Limb (tissue), 2 donors: ENCODE data around the gene LSAMP.

Experiments used
- DNase-seq, 2 donors: peaks; one replicate each; pipeline ENCODE4 v3.0.0-alpha.2; 2016; ENCODE audit errors: extremely low spot score in 2 of 2

LSAMP gene

DNA sequence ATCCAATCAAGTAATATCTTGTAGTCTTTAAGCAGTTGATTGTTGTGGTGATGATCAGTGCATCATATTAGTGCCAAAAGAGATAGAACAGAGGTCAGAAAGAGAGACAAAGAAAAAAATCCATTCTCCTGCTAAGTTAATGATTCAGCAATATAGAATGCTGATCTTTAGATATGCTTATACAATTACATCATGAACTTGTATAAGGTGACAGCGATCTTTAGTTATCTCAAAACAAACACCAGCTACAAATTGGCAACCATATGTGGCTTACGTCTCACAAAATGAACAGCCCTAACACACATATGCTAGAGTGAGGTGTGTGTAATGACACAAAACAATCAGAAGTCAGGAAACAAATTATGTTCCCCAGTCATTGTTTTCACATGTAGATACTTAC lies 12.5 kb downstream of the LSAMP start:
- no peak for DNase-seq

DNA sequence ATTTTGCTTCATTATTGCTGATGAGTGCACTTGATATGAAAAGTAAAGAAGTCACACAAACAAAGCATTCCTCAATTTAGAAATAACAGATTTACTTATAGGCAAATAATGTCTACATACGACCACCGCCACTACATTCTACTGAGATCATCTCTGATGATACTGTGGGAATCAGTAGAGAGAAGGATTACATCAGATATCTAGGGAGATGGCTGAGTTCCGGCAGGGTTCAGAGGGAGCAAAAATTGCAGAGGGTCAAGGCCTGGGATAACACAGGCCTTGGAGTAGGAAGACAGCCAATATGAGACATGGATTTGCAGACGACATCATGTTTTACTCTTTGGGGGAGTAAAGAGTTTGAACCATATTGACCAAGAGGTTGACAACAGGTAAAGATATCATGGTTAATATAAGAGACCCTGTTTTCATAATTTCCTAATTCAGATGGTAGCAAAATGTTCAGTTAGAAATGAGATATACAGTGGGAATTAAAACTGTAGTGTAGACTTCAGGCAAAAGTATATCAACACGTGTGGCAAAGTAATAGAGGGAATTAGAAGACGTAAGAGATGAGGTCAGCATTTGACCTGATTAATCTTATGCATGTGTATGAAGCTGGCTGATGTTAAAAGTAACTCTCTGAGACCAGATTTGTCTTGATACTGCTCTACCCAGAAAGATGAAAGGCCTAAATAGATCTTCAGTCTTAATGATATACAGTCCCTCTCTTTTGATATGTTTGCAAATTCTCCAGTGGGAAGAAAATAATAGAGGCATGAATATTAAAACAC lies 15.6 kb downstream of the LSAMP start:
- DNase-seq, result no peak

DNA sequence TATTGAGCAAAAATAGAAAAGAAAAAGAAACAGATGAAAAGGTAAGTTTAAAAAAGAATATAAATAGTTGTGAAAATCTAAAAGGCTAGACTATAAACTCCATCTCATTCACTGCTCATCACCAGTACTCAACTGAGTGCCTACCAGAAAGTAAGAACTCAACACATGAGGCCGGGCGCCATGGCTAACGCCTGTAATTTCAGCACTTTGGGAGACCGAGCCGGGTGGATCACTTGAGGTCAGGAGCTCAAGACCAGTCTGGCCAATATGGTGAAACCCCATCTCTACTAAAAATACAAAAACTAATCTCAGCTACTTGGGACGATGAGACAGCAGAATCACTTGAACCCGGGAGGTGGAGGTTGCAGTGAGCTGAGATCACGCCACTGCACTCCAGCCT lies 19.3 kb downstream of the LSAMP start:
- DNase-seq, result no peak

DNA sequence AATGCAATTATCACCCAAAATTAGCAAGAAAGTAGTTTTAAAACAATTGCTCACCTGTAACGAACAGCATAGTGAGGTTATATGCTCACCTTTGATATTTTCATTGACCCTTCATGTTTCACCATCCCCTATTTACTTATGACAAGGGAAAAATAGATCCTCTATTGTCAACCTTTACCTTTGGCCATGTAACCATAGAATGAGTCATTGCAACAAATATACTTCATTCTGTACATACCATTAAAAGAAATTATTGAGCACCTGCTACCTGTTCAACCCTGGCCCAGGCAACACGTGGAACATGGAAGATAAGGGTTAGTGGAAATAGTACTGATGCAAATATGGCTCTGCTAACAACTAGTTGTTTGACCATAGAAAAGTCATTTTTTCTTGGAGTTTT lies 20.2 kb downstream of the LSAMP start:
- DNase-seq, result no peak

DNA sequence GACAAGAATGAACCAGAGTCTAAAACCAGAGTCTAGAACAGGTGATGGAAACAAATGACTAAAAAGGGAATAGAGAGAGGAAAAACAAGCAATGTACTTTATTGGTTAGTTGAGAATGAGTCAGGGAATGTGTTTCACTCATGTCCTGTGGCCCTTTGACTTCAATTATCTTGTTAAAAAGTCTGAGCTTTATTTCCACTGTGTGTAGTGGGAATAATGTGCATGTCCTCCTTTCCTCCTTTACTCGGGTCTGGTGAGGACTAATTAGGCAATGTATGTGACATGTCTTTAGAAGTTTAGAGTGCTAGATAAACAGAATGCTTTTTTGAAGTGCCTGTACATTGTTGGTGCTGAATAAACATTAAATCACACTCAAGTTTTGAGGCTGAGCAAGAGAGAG lies 21.3 kb downstream of the LSAMP start:
- no peak for DNase-seq

DNA sequence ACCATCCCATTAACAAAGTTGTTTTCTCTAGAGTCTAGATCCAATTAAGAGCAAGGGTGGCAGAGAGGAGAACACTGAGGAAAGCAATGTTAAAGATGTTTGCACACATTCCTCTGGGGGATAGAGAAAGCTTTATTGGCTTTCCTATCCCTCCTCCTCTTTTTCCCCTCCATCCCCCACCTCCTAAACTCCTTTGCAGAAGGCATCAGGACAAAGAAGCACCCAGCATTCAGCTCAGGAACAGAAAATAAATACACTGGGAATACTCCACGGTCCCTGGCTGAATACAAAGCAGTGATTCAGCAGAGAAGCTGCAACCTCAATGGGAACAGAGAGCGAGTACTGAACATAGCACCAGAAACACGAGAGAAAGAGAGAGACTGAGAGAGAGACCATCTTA lies 21.9 kb downstream of the LSAMP start:
- no peak for DNase-seq

DNA sequence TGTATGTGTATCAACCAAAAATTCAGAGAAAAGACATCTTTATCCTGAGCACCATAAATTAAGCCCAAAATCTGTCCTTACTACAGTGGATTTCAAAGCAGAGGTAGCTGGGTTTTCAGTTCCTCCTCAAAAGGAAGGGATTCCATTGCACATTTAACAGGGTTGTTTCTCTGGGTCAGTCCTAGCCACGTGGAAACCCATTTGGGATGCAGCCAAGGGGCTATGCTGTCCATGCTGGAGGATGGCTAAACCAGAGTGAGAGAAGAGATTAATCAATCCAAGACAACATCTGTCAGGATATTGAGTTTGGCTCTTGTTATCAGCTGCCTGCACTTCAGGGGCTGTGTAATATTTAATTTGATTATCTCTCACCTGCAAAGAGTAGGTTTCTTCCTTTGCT lies 28.1 kb downstream of the LSAMP start:
- no peak for DNase-seq

DNA sequence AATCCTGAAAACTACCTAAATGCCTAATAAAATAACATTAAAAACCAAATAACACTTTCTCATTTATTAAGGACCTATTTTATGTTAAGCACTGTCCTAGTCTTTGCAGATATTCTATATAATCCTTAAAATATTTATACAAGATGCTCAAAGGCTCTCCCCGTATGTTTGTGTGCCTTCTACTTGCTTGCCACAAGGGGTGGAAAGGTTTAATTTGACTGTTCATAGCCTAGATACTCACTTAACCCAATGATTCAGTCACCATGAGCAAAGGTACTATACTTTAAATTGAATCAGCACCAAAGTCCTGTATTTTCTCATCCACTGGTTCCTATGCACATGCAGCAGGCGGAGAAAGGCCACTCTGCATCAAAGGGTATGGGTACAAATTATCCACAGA lies 32.0 kb downstream of the LSAMP start:
- no peak for DNase-seq

DNA sequence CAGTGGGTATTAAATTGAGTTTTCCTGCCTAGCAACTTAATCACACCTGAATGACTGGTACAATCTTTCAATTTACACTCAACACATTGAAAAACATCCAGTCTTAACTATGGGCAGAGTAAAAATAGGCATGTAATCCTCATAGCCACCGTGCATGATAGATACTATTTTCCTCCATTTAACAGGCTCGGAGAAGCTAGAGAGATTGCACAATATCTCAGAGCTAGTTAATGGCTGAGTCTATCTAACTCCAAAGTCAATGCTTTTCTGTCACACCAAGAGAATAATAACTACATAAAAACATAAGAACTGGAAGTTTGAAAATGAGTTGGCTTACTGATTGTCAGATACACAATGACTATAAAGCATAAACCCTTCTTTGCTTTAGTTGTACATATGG lies 36.8 kb downstream of the LSAMP start:
- no peak for DNase-seq

DNA sequence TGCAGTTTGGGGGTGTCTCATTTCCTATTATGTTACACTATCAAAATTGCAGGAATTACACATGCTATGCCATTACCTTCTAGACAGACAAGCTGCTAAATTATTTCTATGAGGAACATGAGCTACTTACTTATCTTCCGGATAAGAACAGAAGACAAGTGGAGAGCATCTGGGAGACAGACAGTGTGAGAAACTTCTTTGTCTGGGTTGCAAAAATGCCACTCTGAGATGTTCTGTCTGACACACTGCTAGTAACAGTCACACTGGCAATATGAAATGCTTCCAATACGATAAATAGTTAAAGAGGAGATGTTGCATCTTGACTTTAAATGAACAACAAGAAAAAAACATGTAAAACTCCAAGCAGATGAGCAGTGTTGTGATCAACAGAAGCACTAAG lies 40.1 kb downstream of the LSAMP start:
- no peak for DNase-seq

DNA sequence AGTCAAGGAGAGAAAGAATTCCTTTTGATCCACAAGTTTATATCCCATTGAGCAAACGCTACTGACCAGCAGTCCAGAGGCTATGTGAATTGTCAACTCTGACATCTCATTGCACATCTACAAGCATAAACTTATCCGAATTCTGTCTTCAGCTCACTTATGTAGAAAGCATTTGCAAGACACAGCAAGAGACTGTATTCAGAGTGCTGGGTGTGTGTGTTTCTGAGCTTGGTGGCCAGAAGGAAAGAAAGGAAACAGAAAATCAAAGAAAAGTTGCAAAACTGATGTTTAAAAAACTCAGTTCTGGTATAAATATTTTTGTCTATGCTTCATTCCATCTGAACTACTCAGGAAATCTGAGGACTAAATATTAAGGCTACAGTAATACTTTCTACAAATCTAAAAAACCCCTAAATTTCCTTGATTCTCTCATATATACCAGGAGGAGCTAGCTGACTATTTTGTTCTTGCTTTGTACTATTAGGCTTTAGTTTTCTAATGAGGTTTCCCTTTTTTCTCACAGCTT lies 45.5 kb downstream of the LSAMP start:
- DNase-seq, result no peak

DNA sequence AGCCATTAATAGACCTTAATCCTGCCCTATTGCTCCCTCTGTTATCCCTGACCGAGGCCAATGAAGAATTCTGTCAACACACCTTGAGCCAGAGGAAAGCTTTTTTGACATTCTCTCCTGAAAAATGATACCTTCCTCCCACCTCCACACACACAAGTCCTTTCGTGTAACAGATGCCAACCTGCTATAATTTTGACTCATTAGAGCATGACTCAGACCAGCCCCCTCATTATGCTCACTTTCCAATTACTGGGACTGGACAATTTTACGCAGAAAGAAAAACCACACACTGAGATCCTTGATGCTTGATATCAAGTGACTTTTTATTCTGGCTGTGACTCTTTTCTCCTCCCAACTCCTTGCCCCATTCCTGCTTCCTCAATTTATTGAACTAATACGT lies 50.9 kb downstream of the LSAMP start:
- no peak for DNase-seq

DNA sequence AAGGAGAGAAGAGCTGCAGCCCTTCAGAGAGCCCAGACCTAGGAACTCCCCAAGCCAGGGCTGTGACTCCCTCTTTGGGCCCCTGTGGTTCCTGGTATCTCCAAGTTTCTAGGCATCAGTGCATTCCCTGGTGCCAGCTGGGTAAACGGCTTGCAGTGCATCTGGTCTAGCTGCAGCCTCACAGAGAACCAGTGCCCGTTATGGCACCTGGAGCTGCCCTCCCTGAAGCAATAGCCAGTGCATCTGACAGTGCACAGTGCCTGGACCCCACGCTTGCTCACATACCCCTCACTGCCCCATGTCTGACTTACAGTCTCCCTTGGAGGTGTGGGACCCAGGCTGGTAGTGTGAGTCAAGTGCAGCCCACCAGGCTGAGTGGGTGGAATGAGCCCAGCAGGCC lies 52.1 kb downstream of the LSAMP start:
- DNase-seq, result no peak

DNA sequence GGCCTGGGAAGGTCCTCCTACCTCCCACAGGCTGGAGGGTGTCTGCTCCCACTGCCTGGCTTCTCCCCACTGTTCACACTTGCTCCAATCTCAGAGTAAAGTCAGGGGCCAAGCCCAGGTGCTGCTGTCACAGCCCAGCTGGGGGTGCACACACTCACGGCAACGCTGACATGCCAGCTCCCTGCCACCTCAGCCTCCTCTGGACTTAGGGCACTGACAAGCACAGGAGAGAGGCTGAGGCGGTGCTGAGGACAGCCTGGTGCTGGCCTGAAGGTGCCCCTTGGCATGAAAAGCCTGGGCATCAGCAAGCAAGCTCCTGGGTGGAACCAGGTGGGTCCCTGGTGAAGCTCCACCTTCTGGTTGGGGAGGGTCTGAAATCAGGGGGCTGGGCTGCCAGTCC lies 53.0 kb downstream of the LSAMP start:
- DNase-seq, result no peak

DNA sequence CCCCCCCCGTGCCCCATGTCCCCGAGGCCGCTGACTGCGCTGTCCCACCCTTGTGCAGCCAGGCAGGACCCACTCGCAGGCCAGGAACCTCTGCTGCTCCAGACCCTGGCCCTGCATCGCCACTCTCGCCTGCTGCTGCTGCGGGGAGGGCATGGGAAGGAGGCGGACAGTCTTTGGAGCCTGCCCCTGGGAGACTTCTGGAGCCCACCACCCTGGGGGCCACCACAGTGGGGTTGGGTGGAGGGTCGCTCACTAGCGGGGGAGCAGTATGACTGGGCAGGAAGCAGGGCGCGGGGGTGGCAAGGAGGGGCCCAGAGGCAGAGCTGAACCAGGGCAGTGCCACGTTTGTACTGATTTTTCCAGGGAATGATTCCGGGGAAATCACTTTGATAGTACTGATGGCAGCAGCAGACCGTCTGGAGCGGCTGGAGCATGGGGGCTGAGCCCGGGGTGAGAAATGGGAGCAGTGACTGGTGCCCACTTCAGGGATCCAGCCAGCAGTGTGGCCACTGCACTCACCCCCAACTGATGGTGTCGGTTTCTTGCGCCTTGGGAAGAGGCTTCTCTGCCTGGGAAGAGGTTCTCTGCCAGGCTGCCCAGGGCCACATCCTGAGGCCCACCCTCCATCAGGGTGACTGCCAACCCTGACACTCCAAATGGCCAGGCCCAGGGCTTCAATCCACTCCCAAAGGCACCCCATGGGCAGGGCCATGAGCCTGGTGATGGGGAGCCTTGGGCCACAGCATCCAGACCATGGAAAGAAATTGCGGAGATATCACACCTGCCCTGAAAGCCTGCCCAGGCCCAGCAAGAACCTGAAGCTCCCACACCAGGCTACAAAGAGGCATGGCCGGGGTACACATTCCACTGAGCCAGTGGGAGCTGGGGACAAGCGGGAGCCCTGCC lies 53.7 kb downstream of the LSAMP start:
- DNase-seq, result no peak

DNA sequence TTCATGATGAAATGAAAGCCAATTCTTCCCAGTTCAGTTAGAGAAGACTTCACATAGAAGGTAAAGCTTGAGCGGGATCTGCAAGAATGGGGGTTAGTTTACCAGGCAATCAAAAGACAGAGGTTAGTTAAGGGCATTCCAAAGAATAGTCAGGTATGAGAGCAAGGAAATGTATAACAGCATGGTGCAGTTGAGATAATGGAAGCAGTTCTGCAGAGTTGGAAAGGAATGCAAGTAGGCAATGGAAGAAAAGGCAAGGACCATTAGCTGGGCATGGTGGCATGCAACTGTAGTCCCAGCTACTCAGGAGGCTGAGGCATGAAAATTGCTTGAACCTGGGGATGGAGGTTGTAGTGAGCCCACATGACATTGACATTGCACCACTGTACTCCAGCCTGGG lies 55.0 kb downstream of the LSAMP start:
- no peak for DNase-seq

DNA sequence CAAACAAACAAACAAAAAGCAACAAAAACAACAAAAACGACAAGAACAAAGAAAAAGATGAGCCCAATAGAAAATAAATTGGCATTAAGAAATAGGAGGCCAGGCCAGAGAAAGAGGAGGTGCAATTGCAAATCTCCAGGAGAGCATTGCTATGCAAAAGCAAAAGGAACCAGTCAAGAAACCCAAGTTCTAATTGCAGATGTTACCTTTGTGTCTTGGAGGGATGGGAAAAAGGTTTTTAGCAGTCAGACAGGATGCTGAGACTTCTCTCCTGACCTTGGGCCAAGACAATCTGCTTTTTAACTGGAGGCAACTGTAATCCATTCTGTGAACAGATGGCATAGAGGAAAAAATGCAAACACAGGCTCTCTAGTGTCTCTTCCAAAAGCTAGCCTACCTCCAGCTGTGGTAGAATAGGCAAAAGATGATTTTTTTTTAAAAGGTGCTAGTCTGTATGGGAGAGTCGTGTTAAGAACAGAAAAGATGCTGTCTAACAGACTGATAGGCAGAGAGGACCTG lies 56.4 kb downstream of the LSAMP start:
- DNase-seq, result no peak

DNA sequence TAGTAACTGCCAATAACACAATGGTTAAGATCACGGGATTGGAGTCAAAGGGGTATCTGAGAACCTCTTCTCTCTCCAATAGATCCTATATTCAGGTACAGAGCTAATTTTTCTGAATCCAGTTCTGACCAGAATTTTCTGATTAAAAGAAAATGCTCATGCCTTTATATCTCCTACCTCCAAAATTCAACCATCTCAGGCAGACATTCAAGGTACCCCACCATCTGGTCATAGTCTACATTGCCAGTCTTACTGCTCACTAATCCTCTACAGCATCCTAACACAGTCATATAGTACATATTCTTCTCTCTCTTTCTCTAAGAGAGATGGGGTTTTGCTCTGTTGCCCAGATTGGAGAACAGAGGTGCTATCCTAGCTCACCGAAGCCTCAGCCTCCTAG lies 59.1 kb downstream of the LSAMP start:
- DNase-seq, result no peak

DNA sequence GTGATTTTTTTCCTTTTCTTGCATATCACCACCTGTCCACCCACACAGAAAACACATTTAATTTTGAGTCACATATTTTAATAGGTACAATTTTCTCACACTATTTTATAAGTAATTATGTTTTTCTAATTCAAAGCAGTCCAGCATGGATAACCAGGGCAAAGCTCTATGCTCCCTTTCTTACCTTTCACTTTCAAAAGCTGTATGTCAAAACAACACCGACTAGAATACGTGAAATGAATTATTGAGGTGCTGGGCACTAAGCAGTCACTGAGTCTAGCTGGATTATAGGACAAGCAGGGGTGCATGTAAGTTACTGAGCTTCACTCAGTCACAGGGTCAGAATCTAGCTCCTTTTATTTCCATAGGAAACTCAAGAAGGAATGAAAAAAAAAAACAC lies 60.6 kb downstream of the LSAMP start:
- DNase-seq, result no peak

DNA sequence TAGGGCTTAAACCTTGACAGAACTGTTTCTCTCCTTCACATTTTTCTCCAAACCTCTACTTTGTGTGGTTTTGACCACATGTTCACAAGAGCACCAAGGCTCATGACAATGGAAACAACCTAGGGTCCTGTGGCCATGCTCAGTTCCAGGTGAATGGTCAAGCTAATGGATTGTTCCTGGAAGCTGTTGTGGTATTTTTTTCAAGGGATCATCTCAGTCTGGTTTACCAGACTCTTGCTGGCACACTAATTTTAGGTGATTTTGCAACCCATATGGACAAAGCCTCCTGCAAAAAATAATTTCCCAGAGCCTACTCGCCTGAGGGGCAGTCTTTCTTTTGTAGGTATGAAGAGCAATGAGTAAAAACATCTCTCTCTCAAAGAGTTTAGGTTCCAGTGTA lies 67.2 kb downstream of the LSAMP start:
- DNase-seq, result no peak

DNA sequence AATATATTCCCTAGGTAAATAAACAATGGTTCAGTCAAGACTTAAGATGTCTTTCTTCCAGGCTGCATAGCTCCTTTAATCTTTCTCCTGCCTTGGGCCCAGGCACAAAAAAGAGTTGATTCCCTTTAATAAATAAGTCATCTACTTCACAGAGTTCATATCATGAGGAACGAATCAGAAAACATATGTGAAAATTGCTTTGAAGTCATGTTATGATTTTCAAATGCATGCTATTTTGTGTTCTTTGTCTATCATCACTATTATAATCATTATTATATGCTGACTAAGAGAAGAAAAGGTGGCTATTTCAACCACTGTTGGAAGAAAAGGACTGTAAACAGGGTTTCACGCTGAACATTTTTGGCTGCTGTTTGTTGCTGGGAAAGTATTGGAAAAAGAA lies 70.4 kb downstream of the LSAMP start:
- DNase-seq, result peak in 1 of 2 donors; percentile 4

DNA sequence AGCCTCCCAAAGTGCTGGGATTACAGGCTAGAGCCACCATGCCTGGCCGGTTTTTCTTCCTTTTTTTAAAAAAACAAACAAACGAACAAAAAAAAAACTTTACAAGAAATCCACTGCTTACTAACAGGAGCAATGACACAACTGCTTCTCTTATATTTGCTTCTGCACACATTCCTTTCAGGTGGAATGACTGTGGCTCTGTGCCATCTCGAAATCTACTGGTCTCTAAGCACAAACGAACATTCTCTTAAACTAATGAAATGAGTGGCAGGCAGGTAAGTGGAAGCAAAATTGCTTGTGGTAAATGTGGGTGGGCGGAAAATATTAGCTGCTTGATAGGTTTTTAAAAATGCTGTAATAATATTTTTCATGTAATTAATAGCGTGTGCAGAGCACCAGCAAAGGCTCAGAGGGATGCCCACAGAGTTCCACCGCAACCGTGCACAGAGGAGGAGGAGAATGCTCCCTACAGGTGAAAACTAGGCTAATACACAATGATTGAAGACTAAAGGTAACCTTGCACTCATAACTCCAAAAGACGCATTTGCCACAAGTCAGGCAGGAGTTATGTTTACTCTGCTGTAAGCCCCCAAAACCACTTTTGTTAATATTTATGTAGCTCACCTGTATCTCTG lies 77.4 kb downstream of the LSAMP start:
- no peak for DNase-seq
